ENCODE data around the gene TGFB1.
"Not testable (repeated sequence)": the region's sequence is repeated elsewhere in the genome, so short reads cannot be mapped to it uniquely, and the experiment has no call there.

TGFB1 gene

DNA sequence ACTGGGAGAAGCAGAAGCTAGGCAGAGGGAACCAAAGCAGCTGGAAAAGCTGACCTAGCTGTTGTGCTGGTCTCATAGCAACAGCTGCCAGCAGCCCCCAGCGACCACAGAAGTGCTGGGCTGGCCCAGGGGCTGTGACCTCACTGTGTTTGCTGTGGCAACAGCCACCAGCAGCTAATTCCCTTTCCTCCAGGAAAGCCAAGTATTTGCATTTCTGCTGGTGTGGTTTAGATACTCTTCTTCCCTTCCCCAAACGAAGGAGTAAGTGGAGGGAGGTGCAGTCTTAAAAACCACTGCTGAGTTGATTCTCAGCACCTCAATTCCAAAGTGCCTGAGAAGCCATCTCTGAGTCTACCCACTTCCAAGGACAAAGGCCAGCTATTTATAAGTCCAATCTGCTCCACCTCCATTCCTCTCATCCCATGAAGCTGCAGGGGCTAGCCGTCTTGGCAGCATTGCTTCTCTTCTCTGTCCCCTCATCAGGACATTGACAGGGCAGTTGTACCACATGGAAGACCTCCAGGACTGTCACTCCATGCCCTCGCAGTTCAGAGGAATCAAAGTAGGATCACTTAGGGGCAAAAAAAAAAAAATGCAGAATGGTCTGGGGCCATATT is 55.3 kb downstream of the TGFB1 start:
- no peak for DNase-seq

DNA sequence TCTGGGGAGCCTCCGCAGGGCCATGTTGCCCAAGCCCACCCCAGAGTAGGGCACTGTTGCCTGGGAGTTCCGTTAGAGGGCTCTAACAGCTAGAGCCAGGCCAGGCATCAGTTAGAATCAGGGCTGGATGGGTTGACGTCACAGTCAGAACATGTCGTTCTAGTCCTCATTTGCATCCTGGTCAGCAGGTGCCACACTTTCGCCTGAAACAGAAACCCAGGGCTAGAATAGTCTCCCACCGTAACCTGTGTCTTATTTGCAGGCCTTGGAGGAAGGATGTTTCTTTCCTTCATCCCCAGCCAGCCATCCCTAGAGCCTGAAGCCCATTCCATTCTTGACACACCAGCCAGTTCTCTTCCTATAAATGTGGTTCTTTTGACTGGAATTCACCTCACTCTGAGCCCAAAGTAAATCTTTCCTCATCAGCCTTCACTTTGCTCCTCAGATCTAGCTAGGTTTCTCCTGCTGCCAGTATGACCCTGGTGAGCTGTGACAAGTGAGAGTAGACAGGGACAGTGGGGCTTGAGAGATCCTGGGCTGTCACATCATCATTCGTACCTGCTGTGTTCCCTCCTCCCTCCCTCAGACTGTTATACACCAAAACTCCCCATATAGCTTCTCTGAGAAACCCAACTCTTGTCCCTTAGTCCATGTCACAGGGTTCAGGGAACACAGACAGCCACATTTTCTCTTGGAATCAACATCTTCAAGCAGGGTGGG is 55.9 kb downstream of the TGFB1 start:
- no peak for DNase-seq

DNA sequence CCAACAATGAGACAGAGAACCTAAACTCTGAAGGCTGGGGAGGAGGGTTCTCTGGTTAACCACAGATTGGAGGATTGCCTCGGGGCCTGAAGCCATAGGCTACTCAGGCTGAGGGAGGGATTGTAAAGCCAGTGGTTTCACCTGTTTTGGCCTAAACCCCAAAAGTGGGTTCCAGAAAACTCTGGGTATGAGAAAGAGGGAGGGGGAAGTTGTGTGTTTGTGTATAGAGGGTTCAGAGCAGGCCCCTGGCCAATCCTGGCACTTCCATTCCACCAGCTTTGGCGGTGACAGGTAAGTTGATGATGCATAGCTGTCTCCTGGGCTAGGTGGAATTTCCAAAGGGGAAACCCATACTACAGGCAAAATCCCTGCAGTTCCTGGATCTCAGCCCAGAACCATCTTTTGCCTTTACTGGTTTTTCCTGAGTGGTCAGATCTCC is 57.3 kb downstream of the TGFB1 start:
- no peak for DNase-seq

DNA sequence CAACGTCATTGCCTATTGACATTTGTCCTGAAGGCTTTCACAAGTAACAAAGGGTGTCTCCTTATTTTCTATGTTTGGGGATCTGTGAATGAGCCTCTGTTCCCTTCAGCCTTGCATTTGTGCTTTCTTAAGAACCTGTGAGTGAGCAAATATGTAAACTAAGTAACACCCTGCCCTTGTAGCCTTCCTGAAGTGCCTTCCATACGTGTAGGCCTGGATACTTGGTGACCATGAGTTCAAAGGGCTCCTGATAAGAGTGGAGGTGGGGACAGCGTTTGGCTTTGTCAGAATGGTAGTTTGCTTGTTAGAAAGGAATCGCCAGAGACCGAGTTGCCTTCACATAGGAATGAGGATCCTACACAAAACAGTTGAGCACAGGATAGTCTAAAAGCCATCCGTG is 58.2 kb downstream of the TGFB1 start:
- DNase-seq = no peak

DNA sequence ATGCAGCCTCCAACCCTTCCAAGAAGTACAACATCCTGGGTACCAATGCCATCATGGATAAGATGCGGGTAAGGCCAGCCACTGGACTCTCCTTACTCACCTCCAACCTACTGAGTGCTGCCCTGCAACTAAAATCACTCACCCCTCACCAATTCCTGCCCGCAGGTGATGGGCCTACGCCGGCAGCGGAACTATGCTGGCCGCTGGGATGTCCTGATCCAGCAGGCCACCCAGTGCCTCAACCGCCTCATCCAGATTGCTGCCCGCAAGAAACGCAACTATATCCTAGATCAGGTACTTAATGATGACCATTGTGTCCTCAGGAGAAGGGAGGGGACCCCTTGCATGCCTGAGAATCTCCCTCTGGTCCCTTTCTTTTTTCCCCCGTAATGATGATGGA is 59.3 kb downstream of the TGFB1 start:
- DNase-seq = no peak

DNA sequence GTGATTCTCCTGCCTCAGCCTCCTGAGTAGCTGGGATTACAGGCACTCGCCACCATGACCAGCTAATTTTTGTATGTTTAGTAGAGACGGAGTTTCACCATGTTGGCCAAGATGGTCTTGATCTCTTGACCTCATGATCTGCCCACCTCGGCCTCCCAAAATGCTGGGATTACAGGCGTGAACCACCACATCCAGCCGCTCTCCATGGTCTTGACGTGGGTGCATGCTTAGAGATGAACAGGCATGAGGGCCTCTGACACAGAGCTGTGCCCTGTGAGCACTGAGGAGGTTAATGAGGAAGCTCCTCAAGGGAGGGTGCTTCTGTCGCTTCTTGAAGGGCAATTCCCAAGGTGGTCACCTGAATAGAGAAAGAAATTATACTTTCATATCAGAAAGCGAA is 63.9 kb downstream of the TGFB1 start:
- not testable (repeated sequence) for DNase-seq

DNA sequence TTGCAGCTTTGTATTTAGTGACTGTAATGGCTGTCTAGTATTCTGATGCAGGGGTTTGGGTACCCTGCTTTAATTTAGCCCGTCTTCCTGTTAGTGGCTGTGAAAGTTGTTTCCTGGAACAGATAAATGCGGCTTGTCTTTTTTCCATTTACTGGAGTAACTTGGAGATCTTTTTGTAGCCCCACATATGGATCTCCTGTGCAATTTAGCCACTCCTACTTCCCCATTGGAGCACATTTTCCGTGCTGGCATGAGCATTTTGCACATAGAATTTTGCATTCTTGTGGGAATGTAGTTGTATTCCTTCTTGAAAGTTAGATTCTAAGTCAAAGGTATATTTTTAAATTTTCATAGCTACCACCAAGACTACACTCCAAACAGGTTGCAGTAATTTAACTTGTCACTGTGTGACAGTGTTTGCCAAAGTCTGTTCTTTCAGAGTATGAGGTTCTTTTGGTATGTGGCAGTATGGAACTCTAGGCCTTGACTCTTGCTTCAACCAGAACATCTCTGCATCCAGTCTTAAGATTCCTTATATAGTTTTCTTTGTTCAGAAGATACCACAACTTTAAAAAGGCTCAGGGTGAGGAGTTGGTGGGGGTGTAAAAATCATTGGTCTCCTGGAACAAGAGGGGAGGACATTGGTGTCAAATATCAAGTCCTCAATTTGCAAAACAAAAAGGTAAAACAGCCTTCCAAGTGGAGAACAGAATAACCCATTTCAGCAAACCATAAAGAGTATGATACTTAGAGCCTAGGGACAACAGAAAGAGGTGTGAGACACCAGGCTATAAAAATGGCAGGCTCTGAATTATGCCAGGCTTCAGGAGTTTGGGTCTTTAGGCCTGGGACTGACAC is 64.8 kb downstream of the TGFB1 start:
- DNase-seq = no peak
